ENCODE data around the gene MAPKAP1. TPM values are rescaled to one million over a fixed set of nuclear protein-coding genes. Genes with fewer than 3 reads are reported as not detected.

MAPKAP1 gene
- total RNA-seq, 1 donor from 2014 or later: 67.3 TPM

GRCh38 chr9:125629446-125629845 lies 77.6 kb downstream of the MAPKAP1 start:
- H3K27ac Mint-ChIP-seq: no peak overlapping the region
- DNase-seq (ENCODE audit: extremely low spot score, unreplicated experiment): no peak
- TF ChIP-seq CTCF (conservative IDR thresholded peaks at IDR 0.05): no peak
- H3K27me3 Mint-ChIP-seq: no peaks in the 10 kb centered on the region
- H3K4me3 Mint-ChIP-seq: no peak overlapping the region
- peaks cover 12% of the 10 kb centered on the region for H3K36me3 Mint-ChIP-seq
- no peaks in the 10 kb centered on the region for H3K9me3 Mint-ChIP-seq
- H3K4me1 Mint-ChIP-seq (ENCODE audit: unreplicated experiment): peaks cover 28% of the 10 kb centered on the region

- no peak for DNase-seq (ENCODE audit: extremely low spot score, unreplicated experiment)
- H3K4me3 Mint-ChIP-seq: no peak overlapping the region
- H3K4me1 Mint-ChIP-seq (ENCODE audit: unreplicated experiment): peaks cover 6% of the 10 kb centered on the region
- peaks cover 12% of the 10 kb centered on the region for H3K36me3 Mint-ChIP-seq
- TF ChIP-seq CTCF (conservative IDR thresholded peaks at IDR 0.05): no peak
- no peak overlapping the region for H3K27ac Mint-ChIP-seq
- no peaks in the 10 kb centered on the region for H3K27me3 Mint-ChIP-seq
- H3K9me3 Mint-ChIP-seq: peaks cover 5% of the 10 kb centered on the region
Measured at GRCh38 chr9:125626187-125626586, 80.8 kb downstream of the MAPKAP1 start.

GRCh38 chr9:125621170-125621569 lies 85.8 kb downstream of the MAPKAP1 start:
- TF ChIP-seq CTCF (conservative IDR thresholded peaks at IDR 0.05): no peak

GRCh38 chr9:125620216-125620615 lies 86.8 kb downstream of the MAPKAP1 start:
- Mint-ChIP-seq H3K27me3 (no peaks in the 10 kb centered on the region), H3K36me3 (peaks cover 10% of the 10 kb centered on the region), H3K4me1 (ENCODE audit: unreplicated experiment) (no peaks in the 10 kb centered on the region), H3K4me3 (no peak overlapping the region), H3K27ac (no peak overlapping the region), H3K9me3 (peaks cover 5% of the 10 kb centered on the region)
- no peak for TF ChIP-seq CTCF (conservative IDR thresholded peaks at IDR 0.05)
- DNase-seq (ENCODE audit: extremely low spot score, unreplicated experiment): no peak

More at GRCh38 chr9:125621170-125621569, 85.8 kb downstream of the MAPKAP1 start:
- DNase-seq (ENCODE audit: extremely low spot score, unreplicated experiment): no peak
- peaks cover 14% of the 10 kb centered on the region for H3K36me3 Mint-ChIP-seq
- H3K4me3 Mint-ChIP-seq: no peak overlapping the region
- no peaks in the 10 kb centered on the region for H3K4me1 Mint-ChIP-seq (ENCODE audit: unreplicated experiment)
- H3K27me3 Mint-ChIP-seq: no peaks in the 10 kb centered on the region
- H3K27ac Mint-ChIP-seq: no peak overlapping the region
- peaks cover 5% of the 10 kb centered on the region for H3K9me3 Mint-ChIP-seq

GRCh38 chr9:125617087-125617486 lies 89.9 kb downstream of the MAPKAP1 start:
- H3K27ac Mint-ChIP-seq: no peak overlapping the region
- H3K4me1 Mint-ChIP-seq (ENCODE audit: unreplicated experiment): no peaks in the 10 kb centered on the region
- H3K9me3 Mint-ChIP-seq: peaks cover 5% of the 10 kb centered on the region
- no peak overlapping the region for H3K4me3 Mint-ChIP-seq
- no peak for DNase-seq (ENCODE audit: extremely low spot score, unreplicated experiment)
- peaks cover 9% of the 10 kb centered on the region for H3K36me3 Mint-ChIP-seq
- TF ChIP-seq CTCF (conservative IDR thresholded peaks at IDR 0.05): no peak
- H3K27me3 Mint-ChIP-seq: no peaks in the 10 kb centered on the region

- no peak for DNase-seq (ENCODE audit: extremely low spot score, unreplicated experiment)
- Mint-ChIP-seq H3K4me3 (no peak overlapping the region), H3K36me3 (no peaks in the 10 kb centered on the region), H3K9me3 (no peaks in the 10 kb centered on the region), H3K27ac (no peak overlapping the region), H3K4me1 (ENCODE audit: unreplicated experiment) (no peaks in the 10 kb centered on the region), H3K27me3 (no peaks in the 10 kb centered on the region)
- no peak for TF ChIP-seq CTCF (conservative IDR thresholded peaks at IDR 0.05)
Measured at GRCh38 chr9:125613141-125613540, 93.9 kb downstream of the MAPKAP1 start.

Measured in type B pancreatic cell (in vitro differentiated cells).